ENCODE measurements around the gene HSF2BP.
"Not testable (repeated sequence)": the region's sequence is repeated elsewhere in the genome, so short reads cannot be mapped to it uniquely, and the experiment has no call there.

Gene HSF2BP

DNA sequence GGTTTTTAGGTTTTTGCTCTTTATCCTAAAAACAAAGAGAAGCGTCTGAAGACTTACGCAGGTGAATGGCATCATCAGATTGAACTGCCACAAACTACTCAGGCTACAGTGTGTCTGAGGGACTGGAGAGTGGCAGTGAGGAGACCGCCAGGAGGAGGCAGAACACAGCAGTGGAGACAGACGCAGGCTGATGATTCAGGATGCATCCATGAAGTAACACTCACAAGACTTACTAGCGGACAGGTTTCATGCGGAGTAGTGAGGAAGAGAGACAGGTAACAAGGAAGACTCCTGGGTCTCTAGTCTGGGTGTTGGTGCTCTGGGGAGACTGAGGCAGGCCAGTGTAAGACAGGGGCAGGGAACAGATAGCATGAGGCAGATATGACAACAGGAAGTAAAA lies 5.7 kb downstream of the HSF2BP start:
- no peak overlapping the region for H3K4me3 ChIP-seq (replicated peaks; ENCODE audit: low read depth, low read length)
- no peak for DNase-seq (ENCODE audit: extremely low read depth, insufficient read length)
- no peaks in the 10 kb centered on the region for H3K27me3 ChIP-seq (replicated peaks; ENCODE audit: control insufficient read depth, insufficient read depth, low read length)
- no peaks in the 10 kb centered on the region for H3K36me3 ChIP-seq (ENCODE audit: control insufficient read depth, insufficient read depth, low read length)
- TF ChIP-seq, protein P1, sequence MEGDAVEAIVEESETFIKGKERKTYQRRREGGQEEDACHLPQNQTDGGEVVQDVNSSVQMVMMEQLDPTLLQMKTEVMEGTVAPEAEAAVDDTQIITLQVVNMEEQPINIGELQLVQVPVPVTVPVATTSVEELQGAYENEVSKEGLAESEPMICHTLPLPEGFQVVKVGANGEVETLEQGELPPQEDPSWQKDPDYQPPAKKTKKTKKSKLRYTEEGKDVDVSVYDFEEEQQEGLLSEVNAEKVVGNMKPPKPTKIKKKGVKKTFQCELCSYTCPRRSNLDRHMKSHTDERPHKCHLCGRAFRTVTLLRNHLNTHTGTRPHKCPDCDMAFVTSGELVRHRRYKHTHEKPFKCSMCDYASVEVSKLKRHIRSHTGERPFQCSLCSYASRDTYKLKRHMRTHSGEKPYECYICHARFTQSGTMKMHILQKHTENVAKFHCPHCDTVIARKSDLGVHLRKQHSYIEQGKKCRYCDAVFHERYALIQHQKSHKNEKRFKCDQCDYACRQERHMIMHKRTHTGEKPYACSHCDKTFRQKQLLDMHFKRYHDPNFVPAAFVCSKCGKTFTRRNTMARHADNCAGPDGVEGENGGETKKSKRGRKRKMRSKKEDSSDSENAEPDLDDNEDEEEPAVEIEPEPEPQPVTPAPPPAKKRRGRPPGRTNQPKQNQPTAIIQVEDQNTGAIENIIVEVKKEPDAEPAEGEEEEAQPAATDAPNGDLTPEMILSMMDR (IDR thresholded peaks at IDR 0.05; ENCODE audit: insufficient read depth, low read length, poor library complexity, severe bottlenecking) = no peak

DNA sequence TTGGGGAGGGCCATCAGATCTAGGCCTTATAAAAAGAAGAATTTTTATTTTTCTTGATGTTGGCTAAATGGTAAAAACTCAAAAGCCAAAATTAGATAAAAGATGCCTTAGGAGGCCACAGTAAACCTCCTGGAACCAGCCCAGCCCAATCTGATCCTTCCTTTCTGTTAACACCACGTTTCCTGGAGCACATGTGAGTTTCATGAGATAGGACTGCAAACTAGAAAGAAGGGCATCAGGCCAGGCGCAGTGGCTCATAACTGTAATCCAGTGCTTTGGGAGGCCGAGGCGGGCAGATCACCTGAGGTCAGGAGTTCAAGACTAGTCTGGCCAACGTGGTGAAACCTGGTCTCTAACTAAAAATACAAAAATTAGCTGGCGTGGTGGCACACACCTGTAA lies 6.7 kb downstream of the HSF2BP start:
- Histone ChIP-seq H3K4me3 (replicated peaks; ENCODE audit: low read depth, low read length) (no peak overlapping the region), H3K36me3 (ENCODE audit: control insufficient read depth, insufficient read depth, low read length) (no peaks in the 10 kb centered on the region), H3K27me3 (replicated peaks; ENCODE audit: control insufficient read depth, insufficient read depth, low read length) (no peaks in the 10 kb centered on the region)
- TF ChIP-seq, protein P1 (IDR thresholded peaks at IDR 0.05; ENCODE audit: insufficient read depth, low read length, poor library complexity, severe bottlenecking) = no peak
- no peak for DNase-seq (ENCODE audit: extremely low read depth, insufficient read length)

GRCh38 chr21:43651926-43652325 lies 7.4 kb downstream of the HSF2BP start:
- H3K36me3 ChIP-seq (ENCODE audit: control insufficient read depth, insufficient read depth, low read length); DNase-seq (ENCODE audit: extremely low read depth, insufficient read length); H3K4me3 ChIP-seq (replicated peaks; ENCODE audit: low read depth, low read length); H3K27me3 ChIP-seq (replicated peaks; ENCODE audit: control insufficient read depth, insufficient read depth, low read length): not testable (repeated sequence)

DNA sequence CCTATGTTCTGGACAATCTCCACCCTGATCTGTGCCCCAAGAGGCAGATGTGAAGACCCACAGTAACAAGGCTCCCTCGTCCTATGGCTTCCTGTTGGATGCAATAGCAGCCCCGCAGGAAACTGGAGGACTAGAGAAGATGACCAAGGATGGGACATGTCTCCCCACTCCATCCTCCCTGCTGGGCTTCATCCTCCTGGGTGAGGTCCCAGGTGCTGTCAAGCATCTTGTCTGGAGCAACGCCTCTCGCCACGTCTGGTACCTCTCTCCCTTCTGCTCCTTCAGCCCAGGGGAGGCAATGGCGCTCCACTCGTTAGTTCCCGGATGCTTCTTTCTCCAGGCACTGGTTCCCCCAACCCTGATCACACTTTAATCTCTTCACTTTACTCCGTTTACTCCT lies 11.1 kb downstream of the HSF2BP start:
- TF ChIP-seq, protein P1 (IDR thresholded peaks at IDR 0.05; ENCODE audit: insufficient read depth, low read length, poor library complexity, severe bottlenecking) = no peak
- Histone ChIP-seq H3K4me3 (replicated peaks; ENCODE audit: low read depth, low read length) (no peak overlapping the region), H3K36me3 (ENCODE audit: control insufficient read depth, insufficient read depth, low read length) (no peaks in the 10 kb centered on the region), H3K27me3 (replicated peaks; ENCODE audit: control insufficient read depth, insufficient read depth, low read length) (no peaks in the 10 kb centered on the region)
- no peak for DNase-seq (ENCODE audit: extremely low read depth, insufficient read length)

DNA sequence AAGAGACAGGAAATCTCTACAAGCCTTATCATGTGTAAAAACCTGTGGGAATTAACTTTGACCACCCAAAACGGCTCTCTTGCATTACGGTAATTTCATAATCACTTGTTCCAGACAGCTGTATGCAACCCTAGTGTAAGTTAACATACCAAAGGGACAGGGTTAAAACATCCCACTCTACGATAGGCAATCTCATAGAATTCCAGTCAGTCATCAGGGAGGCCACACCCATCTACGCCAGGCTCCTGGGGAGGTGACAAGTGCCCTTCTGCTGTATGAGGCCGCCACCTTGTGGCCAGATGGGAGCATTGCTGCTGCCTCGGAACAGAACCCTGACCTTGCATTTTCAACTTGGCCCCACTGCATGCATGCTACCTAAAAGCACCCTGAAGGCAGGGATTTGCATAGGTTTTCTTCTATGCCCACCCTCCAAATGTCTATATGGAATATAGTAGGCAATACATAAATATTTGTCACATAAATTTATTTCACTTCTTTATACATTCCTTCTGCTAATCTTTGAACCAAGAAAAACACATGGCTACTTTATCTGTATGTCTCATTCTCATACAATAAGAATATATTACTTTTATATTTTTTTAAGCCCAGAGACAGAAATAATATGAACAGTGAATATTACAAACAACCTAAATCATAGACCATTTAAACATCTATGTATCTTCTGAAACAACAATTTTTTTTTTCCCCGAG lies 12.6 kb downstream of the HSF2BP start:
- Histone ChIP-seq H3K4me3 (replicated peaks; ENCODE audit: low read depth, low read length) (no peak overlapping the region), H3K36me3 (ENCODE audit: control insufficient read depth, insufficient read depth, low read length) (no peaks in the 10 kb centered on the region), H3K27me3 (replicated peaks; ENCODE audit: control insufficient read depth, insufficient read depth, low read length) (no peaks in the 10 kb centered on the region)
- TF ChIP-seq, protein P1 (IDR thresholded peaks at IDR 0.05; ENCODE audit: insufficient read depth, low read length, poor library complexity, severe bottlenecking) = peak; percentile 97
- peak; percentile 55 for DNase-seq (ENCODE audit: extremely low read depth, insufficient read length)

DNA sequence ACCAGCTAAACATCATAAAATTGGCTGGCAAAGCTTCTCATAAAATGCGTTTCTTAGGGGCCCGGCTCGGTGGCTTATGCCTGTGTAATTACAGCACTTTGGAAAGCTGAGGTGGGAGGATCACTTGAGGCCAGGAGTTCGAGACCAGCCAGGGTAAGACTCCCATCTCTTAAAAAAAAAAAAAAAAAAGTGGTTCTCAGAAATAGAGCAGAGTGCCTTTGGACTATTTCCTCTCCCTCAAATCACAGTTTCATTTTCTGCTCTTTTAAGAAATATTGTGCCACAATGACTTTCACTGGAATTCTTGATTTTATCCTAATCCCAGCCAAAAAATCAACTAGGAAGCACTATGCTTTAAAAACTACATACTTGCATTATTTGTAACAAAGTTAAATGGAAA lies 13.3 kb downstream of the HSF2BP start:
- H3K27me3 ChIP-seq (replicated peaks; ENCODE audit: control insufficient read depth, insufficient read depth, low read length) = no peaks in the 10 kb centered on the region
- no peak overlapping the region for H3K4me3 ChIP-seq (replicated peaks; ENCODE audit: low read depth, low read length)
- TF ChIP-seq, protein P1 (IDR thresholded peaks at IDR 0.05; ENCODE audit: insufficient read depth, low read length, poor library complexity, severe bottlenecking) = no peak
- DNase-seq (ENCODE audit: extremely low read depth, insufficient read length) = no peak
- no peaks in the 10 kb centered on the region for H3K36me3 ChIP-seq (ENCODE audit: control insufficient read depth, insufficient read depth, low read length)

Data from GM06990 (cell line).